Activated effector memory CD4-positive, alpha-beta T cell treated with anti-CD3 and anti-CD28 coated beads, Interleukin-2, amount 50 U/mL, for 16 hours (primary cell): Measurements from ENCODE around the gene FNBP1.
A peak's percentile ranks its signal among the peaks of the same experiment; 100 is the strongest.

Experiments used
- DNase-seq: peaks from one replicate; pipeline ENCODE4 v3.0.0-alpha.2; 2020

Gene FNBP1

GRCh38 chr9:130042885-130043653 lies at the start of gene FNBP1:
TSS of gene FNBP1 (minus strand) at chr9:130043189. CDS start at chr9:130042975, 214 bp downstream.
- DNase-seq, result peak; percentile 92

- DNase-seq, result no peak
Observed at GRCh38 chr9:130090915-130091314, 47.9 kb upstream of the FNBP1 start.

GRCh38 chr9:130089141-130089540 lies 46.2 kb upstream of the FNBP1 start:
- DNase-seq, result peak; percentile 17

GRCh38 chr9:130088051-130088450 lies 45.1 kb upstream of the FNBP1 start:
- DNase-seq, result peak; percentile 12

GRCh38 chr9:130084337-130084736 lies 41.3 kb upstream of the FNBP1 start:
- DNase-seq, result no peak

- no peak for DNase-seq
Observed at GRCh38 chr9:130078547-130078946, 35.6 kb upstream of the FNBP1 start.

GRCh38 chr9:130073373-130073772 lies 30.4 kb upstream of the FNBP1 start:
- no peak for DNase-seq

GRCh38 chr9:130072515-130073235 lies 29.7 kb upstream of the FNBP1 start:
- no peak for DNase-seq

- DNase-seq, result no peak
Observed at GRCh38 chr9:130069048-130069447, 26.1 kb upstream of the FNBP1 start.

GRCh38 chr9:130064621-130065020 lies 21.6 kb upstream of the FNBP1 start:
- no peak for DNase-seq

- no peak for DNase-seq
Observed at GRCh38 chr9:130062750-130063149, 19.8 kb upstream of the FNBP1 start.

- no peak for DNase-seq
Observed at GRCh38 chr9:130060296-130060695, 17.3 kb upstream of the FNBP1 start.

GRCh38 chr9:130058887-130059286 lies 15.9 kb upstream of the FNBP1 start:
- no peak for DNase-seq

GRCh38 chr9:130058154-130058553 lies 15.2 kb upstream of the FNBP1 start:
- no peak for DNase-seq

GRCh38 chr9:130054820-130055219 lies 11.8 kb upstream of the FNBP1 start:
- DNase-seq, result no peak

- no peak for DNase-seq
Observed at GRCh38 chr9:130054325-130054786, 11.4 kb upstream of the FNBP1 start.

- DNase-seq, result peak; percentile 93
Observed at GRCh38 chr9:130053504-130054324, 10.7 kb upstream of the FNBP1 start, which contains the start of gene GPR107. TSS of gene GPR107 (plus strand) at chr9:130053906. CDS start at chr9:130053933, 27 bp downstream.

GRCh38 chr9:130053109-130053503 lies 10.1 kb upstream of the FNBP1 start:
- no peak for DNase-seq

GRCh38 chr9:130051855-130052254 lies 8.9 kb upstream of the FNBP1 start:
- no peak for DNase-seq

- no peak for DNase-seq
Observed at GRCh38 chr9:130050462-130050861, 7.5 kb upstream of the FNBP1 start.

GRCh38 chr9:130049431-130050210 lies 6.6 kb upstream of the FNBP1 start:
- DNase-seq, result no peak

- DNase-seq, result no peak
Observed at GRCh38 chr9:130045725-130046450, 2.9 kb upstream of the FNBP1 start.
